Endodermal cell (in vitro differentiated cells): ENCODE data around the gene OSBPL6. TPM values are rescaled to one million over a fixed set of nuclear protein-coding genes. Genes with fewer than 3 reads are reported as not detected.

Experiments
- DNase-seq: peaks from one replicate; pipeline ENCODE4 v3.0.0-alpha.2; 2017
- H3K27ac ChIP-seq: 2 replicates; pipeline ENCODE4 v1.5.1; 2013; ENCODE audit warnings: mild to moderate bottlenecking, low read depth, low read length, moderate library complexity
- H3K27me3 ChIP-seq: 2 replicates; pipeline ENCODE4 v1.6.1; 2013; ENCODE audit warnings: mild to moderate bottlenecking, low read length, moderate library complexity; ENCODE audit not compliant: insufficient read depth, control insufficient read depth, poor library complexity, severe bottlenecking
- H3K36me3 ChIP-seq: 2 replicates; pipeline ENCODE4 v1.7.0; 2013; ENCODE audit warnings: mild to moderate bottlenecking, low read length, moderate library complexity; ENCODE audit not compliant: control insufficient read depth, insufficient read depth
- H3K4me1 ChIP-seq: one replicate; pipeline ENCODE4 v1.7.0; 2013; ENCODE audit warnings: low read length; ENCODE audit not compliant: control insufficient read depth, insufficient read depth
- H3K4me3 ChIP-seq: 2 replicates; pipeline ENCODE4 v1.5.1; 2013; ENCODE audit warnings: mild to moderate bottlenecking, low read length, moderate library complexity
- H3K9ac ChIP-seq: 2 replicates; pipeline ENCODE4 v1.6.1; 2013; ENCODE audit warnings: mild to moderate bottlenecking, low read length, moderate library complexity; ENCODE audit not compliant: poor library complexity, severe bottlenecking; ENCODE audit errors: extremely low read depth
- H3K9me3 ChIP-seq: 2 replicates; pipeline ENCODE4 v1.6.1; 2013; ENCODE audit warnings: mild to moderate bottlenecking, low read length, moderate library complexity; ENCODE audit not compliant: control insufficient read depth
- H3K27ac Mint-ChIP-seq: 2 replicates; pipeline ENCODE4 v1.8.0; 2020; ENCODE audit warnings: mixed read lengths
- H3K27me3 Mint-ChIP-seq: 2 replicates; pipeline ENCODE4 v1.8.0; 2021; ENCODE audit warnings: mild to moderate bottlenecking, mixed read lengths; ENCODE audit not compliant: insufficient read depth
- H3K36me3 Mint-ChIP-seq: 2 replicates; pipeline ENCODE4 v1.8.0; 2020; ENCODE audit warnings: low read depth, mixed read lengths
- H3K4me1 Mint-ChIP-seq: 2 replicates; pipeline ENCODE4 v1.8.0; 2020; ENCODE audit warnings: mixed read lengths
- H3K4me3 Mint-ChIP-seq: 2 replicates; pipeline ENCODE4 v1.8.0; 2020; ENCODE audit warnings: mild to moderate bottlenecking, moderate library complexity, mixed read lengths
- H3K9me3 Mint-ChIP-seq: 2 replicates; pipeline ENCODE4 v1.8.0; 2020; ENCODE audit warnings: mild to moderate bottlenecking, mixed read lengths
- CTCF ChIP-seq: fragments of 200-600 bp; sonication (generic); conservative IDR thresholded peaks from 2 replicates; pipeline ENCODE4 v1.5.0; 2021; ENCODE audit warnings: antibody characterized with exemption, mild to moderate bottlenecking
- WGBS, 2 experiments: methylation state at CpG; one replicate each; pipeline versions ENCODE4 v1.1.5 to v1.1.7; 2013; ENCODE audit warnings: missing lambda C conversion rate in 2 of 2, mixed read lengths in 1 of 2; ENCODE audit not compliant: insufficient coverage in 1 of 2, insufficient read length in 1 of 2; 5-methylcytosine and 5-hydroxymethylcytosine counted together
- total RNA-seq, 2 donors: library from RNA; stranded (reverse); fragmentation: NEBNext Ultra II Directional in 1 of 2; extraction: Animal tissue kit (Norgen Biotek cat#: 25700) in 1 of 2; gene quantifications; 2 replicates in 1 of 2; 3 replicates in 1 of 2; pipeline ENCODE4 v1.2.1, GENCODE V29; 2021

The OSBPL6 gene
- total RNA-seq, 2 donors from 2014 or later, result 3.4 to 3.6 TPM

- H3K27me3 Mint-ChIP-seq, result no peaks in the 10 kb centered on the region
- no peak overlapping the region for H3K4me3 Mint-ChIP-seq
- H3K9ac ChIP-seq, result no peak overlapping the region
- H3K4me3 ChIP-seq, result no peak overlapping the region
- H3K4me1 Mint-ChIP-seq, result no peaks in the 10 kb centered on the region
- H3K27ac ChIP-seq, result no peak overlapping the region
- no peaks in the 10 kb centered on the region for H3K9me3 ChIP-seq
- peaks cover 16% of the 10 kb centered on the region for H3K36me3 ChIP-seq
- H3K27ac Mint-ChIP-seq, result no peak overlapping the region
- H3K36me3 Mint-ChIP-seq, result no peaks in the 10 kb centered on the region
- H3K9me3 Mint-ChIP-seq, result no peaks in the 10 kb centered on the region
- no peaks in the 10 kb centered on the region for H3K4me1 ChIP-seq
- TF ChIP-seq CTCF, result no peak
- no peaks in the 10 kb centered on the region for H3K27me3 ChIP-seq
- DNase-seq, result no peak
Measured at GRCh38 chr2:178335230-178335629, 140.9 kb downstream of the OSBPL6 start.

- DNase-seq, result no peak
- Mint-ChIP-seq H3K36me3 (no peaks in the 10 kb centered on the region), H3K9me3 (no peaks in the 10 kb centered on the region), H3K4me3 (no peak overlapping the region), H3K27ac (no peak overlapping the region), H3K4me1 (peaks cover 5% of the 10 kb centered on the region), H3K27me3 (no peaks in the 10 kb centered on the region)
- H3K27me3 ChIP-seq, result no peaks in the 10 kb centered on the region
- no peak for TF ChIP-seq CTCF
- H3K27ac ChIP-seq, result no peak overlapping the region
- no peak overlapping the region for H3K9ac ChIP-seq
- 95 to 100% methylated on average over 3 to 11 of the region's 11 CpGs for WGBS, 2 experiments
- H3K36me3 ChIP-seq, result peaks cover 7% of the 10 kb centered on the region
- H3K9me3 ChIP-seq, result no peaks in the 10 kb centered on the region
- no peaks in the 10 kb centered on the region for H3K4me1 ChIP-seq
- H3K4me3 ChIP-seq, result no peak overlapping the region
Measured at GRCh38 chr2:178344121-178344520, 149.8 kb downstream of the OSBPL6 start.

GRCh38 chr2:178345951-178346350 is 151.6 kb downstream of the OSBPL6 start:
- peaks cover 3% of the 10 kb centered on the region for H3K36me3 ChIP-seq
- Mint-ChIP-seq H3K4me1 (peaks cover 20% of the 10 kb centered on the region), H3K27ac (no peak overlapping the region), H3K27me3 (no peaks in the 10 kb centered on the region), H3K36me3 (no peaks in the 10 kb centered on the region), H3K4me3 (no peak overlapping the region), H3K9me3 (no peaks in the 10 kb centered on the region)
- DNase-seq, result no peak
- H3K4me3 ChIP-seq, result no peak overlapping the region
- H3K9me3 ChIP-seq, result no peaks in the 10 kb centered on the region
- H3K9ac ChIP-seq, result no peak overlapping the region
- no peak overlapping the region for H3K27ac ChIP-seq
- 96 to 100% methylated on average over 1 to 2 of the region's 2 CpGs for WGBS, 2 experiments
- no peak for TF ChIP-seq CTCF
- no peaks in the 10 kb centered on the region for H3K27me3 ChIP-seq
- H3K4me1 ChIP-seq, result no peaks in the 10 kb centered on the region
